Activated CD8-positive, alpha-beta T cell treated with anti-CD3 and anti-CD28 coated beads for 36 hours (primary cell): Measurements from ENCODE around the gene SMDT1. TPM values are rescaled to one million over a fixed set of nuclear protein-coding genes. Genes with fewer than 3 reads are reported as not detected.

Experiments
- ATAC-seq: fragments of 200-7000 bp; cut with Tn5 transposase; one replicate; pipeline ENCODE4 v1.10.0; 2021; ENCODE audit warnings: mild to moderate bottlenecking, moderate library complexity
- CTCF ChIA-PET: fragments of 350-600 bp; sonication (Branson Sonifier 250); formaldehyde crosslinking; loops from one replicate; lab custom pipeline; 2021; ENCODE audit warnings: antibody characterized with exemption; lab: Charles Lee
- POLR2A ChIA-PET: fragments of 350-600 bp; sonication (Branson Sonifier 250); formaldehyde crosslinking; loops from one replicate; lab custom pipeline; 2021; ENCODE audit warnings: antibody characterized with exemption; lab: Charles Lee
- DNase-seq: peaks from one replicate; pipeline ENCODE4 v3.0.0-alpha.2; 2020
- H3K27ac Mint-ChIP-seq: one replicate; pipeline ENCODE4 v1.8.0; 2021; ENCODE audit warnings: mild to moderate bottlenecking, mixed read lengths
- H3K27me3 Mint-ChIP-seq: one replicate; pipeline ENCODE4 v1.8.0; 2021; ENCODE audit warnings: mixed read lengths
- H3K36me3 Mint-ChIP-seq: one replicate; pipeline ENCODE4 v1.8.0; 2021; ENCODE audit warnings: low read depth, mixed read lengths
- H3K4me1 Mint-ChIP-seq: one replicate; pipeline ENCODE4 v1.8.0; 2021; ENCODE audit warnings: low read depth, mixed read lengths
- H3K4me3 Mint-ChIP-seq: one replicate; pipeline ENCODE4 v1.8.0; 2021; ENCODE audit warnings: mild to moderate bottlenecking, moderate library complexity, mixed read lengths
- H3K9me3 Mint-ChIP-seq: one replicate; pipeline ENCODE4 v1.8.0; 2021; ENCODE audit warnings: mixed read lengths
- intact Hi-C: fragments of 100-400 bp; cut with micrococcal nuclease; formaldehyde crosslinking; loops from one replicate; pipeline ENCODE4 v1.10.0; 2022
- total RNA-seq, 2 experiments: library from RNA; stranded (reverse); gene quantifications; one replicate each; pipeline ENCODE4 v1.2.3, GENCODE V29; 2021
- TF ChIP-seq, protein P1 (sequence below): fragments of 200-600 bp; IDR thresholded peaks from one replicate; pipeline ENCODE4 v1.8.0; 2022; ENCODE audit warnings: antibody characterized with exemption, mild to moderate bottlenecking

The SMDT1 gene, protein sequence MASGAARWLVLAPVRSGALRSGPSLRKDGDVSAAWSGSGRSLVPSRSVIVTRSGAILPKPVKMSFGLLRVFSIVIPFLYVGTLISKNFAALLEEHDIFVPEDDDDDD
- total RNA-seq = 10 to 100 TPM; 51.7 to 61.2 TPM

GRCh38 chr22:42079319-42080251 is at the start of gene SMDT1:
Gene SMDT1, plus strand, starts transcription at chr22:42079700. Its CDS starts 69 bp downstream, at chr22:42079769.
- Mint-ChIP-seq H3K27me3 (no peaks in the 10 kb centered on the region), H3K4me1 (peaks cover 23% of the 10 kb centered on the region), H3K36me3 (peaks cover 17% of the 10 kb centered on the region), H3K27ac (peak within 1 kb of the TSS; percentile 95), H3K9me3 (no peaks in the 10 kb centered on the region), H3K4me3 (peak within 1 kb of the TSS; percentile 94)
- TF ChIP-seq, protein P1, sequence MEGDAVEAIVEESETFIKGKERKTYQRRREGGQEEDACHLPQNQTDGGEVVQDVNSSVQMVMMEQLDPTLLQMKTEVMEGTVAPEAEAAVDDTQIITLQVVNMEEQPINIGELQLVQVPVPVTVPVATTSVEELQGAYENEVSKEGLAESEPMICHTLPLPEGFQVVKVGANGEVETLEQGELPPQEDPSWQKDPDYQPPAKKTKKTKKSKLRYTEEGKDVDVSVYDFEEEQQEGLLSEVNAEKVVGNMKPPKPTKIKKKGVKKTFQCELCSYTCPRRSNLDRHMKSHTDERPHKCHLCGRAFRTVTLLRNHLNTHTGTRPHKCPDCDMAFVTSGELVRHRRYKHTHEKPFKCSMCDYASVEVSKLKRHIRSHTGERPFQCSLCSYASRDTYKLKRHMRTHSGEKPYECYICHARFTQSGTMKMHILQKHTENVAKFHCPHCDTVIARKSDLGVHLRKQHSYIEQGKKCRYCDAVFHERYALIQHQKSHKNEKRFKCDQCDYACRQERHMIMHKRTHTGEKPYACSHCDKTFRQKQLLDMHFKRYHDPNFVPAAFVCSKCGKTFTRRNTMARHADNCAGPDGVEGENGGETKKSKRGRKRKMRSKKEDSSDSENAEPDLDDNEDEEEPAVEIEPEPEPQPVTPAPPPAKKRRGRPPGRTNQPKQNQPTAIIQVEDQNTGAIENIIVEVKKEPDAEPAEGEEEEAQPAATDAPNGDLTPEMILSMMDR = no peak
- CTCF ChIA-PET = interaction anchor here (0.7 to 2.3 kb wide), 7 partner anchors 11 to 383 kb away, joined by 3 to 8 read pairs (median 4); partner anchors contain the start of gene NDUFA6
- intact Hi-C loops = loop anchor here (10.0 kb wide), 2 partner anchors 135 to 355 kb away; partner anchors contain the start of genes CENPM and NFAM1
- ATAC-seq (peak; percentile 92), DNase-seq (peak; percentile 98)
- POLR2A ChIA-PET = interaction anchor here (1.1 to 9.6 kb wide), 11 partner anchors 10 to 365 kb away, joined by 3 to 118 read pairs (median 3); partner anchors contain the start of genes NAGA, NDUFA6 and WBP2NL

DNA sequence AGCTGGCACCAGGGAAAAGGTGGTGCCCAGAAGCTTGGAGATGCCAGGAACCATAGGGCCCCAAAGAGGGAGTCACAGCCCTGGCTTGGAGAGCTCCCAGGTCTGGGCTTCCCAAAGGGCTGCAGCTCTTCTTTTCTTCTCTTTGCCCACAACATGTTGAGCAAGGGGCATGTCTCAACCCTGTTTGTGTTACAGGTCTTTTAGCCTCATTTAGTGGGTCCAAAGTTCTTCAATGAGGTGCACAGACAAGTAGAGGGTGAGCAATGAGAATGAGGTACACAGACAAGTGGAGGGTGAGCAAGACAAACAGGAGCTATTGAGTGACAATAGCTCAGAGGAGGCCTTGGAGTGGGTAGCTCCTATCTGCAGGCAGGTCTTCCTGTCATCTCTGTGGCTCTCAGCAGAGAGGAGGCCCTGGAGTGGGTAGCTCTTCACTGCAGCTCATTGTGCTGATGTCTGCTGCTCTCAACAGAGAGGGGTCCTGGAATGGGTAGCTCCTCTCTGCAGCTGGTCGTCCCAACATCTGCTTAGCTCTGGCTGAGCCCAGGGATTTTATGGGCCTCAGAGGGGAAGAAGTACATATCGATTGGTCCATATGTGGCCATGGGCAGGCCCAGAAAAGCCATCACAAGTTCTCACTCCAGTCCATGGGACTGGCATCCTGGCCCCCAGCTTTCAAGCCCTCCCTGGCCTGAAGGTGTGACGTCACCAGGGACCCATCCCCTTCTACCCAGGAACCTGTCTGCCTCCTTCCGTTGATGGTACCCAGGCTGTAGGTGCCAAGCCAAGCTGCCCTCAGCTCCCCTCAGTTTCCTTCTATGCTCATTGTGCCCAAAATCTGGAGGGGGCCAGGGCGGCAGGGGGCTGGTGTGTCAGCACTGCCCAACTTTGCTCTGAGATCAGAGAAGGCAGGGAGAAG is 46.0 kb upstream of the SMDT1 start:
- peak; percentile 16 for DNase-seq
- Mint-ChIP-seq H3K4me1 (peaks cover 20% of the 10 kb centered on the region), H3K27ac (no peak overlapping the region), H3K27me3 (no peaks in the 10 kb centered on the region), H3K4me3 (no peak overlapping the region), H3K36me3 (no peaks in the 10 kb centered on the region), H3K9me3 (peaks cover 12% of the 10 kb centered on the region)
- intact Hi-C loops = no loop called here
- ChIA-PET POLR2A (interaction anchor here (0.9 to 2.0 kb wide), 2 partner anchors 9 to 56 kb away, joined by 4 to 8 read pairs; no protein-coding TSS in a partner anchor), CTCF (no interaction called here)
- no peak for ATAC-seq
- TF ChIP-seq, protein P1 = no peak

DNA sequence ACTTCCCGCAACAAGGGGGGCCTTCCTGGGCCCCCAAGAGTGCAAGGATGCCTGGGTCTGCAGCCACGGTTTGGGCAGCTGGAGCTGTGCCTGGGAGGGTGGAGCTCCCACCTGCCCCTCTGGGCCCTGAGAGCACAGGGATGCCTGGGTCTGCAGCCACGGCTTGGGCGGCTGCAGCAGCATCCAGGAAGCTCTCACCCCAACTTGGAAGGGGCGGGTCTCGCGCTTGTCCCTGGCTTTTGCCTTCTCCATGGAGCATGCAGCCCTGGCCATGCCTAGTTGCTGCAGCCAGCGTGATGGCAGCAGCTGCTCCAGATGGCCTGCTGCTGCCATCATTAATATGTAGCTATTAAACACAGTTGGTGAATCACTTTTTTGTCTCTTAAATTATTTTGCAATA is 44.2 kb upstream of the SMDT1 start:
- Mint-ChIP-seq H3K4me3 (no peak overlapping the region), H3K4me1 (peaks cover 19% of the 10 kb centered on the region), H3K27ac (no peak overlapping the region), H3K9me3 (peaks cover 12% of the 10 kb centered on the region), H3K27me3 (peaks cover 2% of the 10 kb centered on the region), H3K36me3 (no peaks in the 10 kb centered on the region)
- TF ChIP-seq, protein P1 = no peak
- ChIA-PET CTCF (no interaction called here), POLR2A (no interaction called here)
- intact Hi-C loops = no loop called here
- no peak for DNase-seq
- no peak for ATAC-seq

DNA sequence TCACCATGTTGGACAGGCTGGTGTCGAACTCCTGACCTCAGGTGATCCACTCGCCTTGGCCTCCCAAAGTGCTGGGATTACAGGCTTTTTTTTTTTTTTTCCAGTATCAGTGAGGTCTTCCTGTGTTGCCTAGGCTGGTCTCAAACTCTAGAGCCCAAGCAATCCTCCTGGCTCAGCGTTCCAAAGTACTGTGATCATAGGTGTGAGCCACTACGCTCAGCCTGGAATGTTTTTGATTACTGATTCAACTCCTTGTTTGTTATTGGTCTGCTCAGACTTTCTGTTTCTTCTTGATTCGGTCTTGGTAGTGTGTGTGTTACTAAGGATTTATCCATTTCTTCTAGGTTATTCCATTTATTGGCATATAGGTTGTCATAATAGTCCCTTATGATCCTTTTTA is 40.2 kb upstream of the SMDT1 start:
- intact Hi-C loops = no loop called here
- TF ChIP-seq, protein P1 = no peak
- H3K9me3 Mint-ChIP-seq = peaks cover 10% of the 10 kb centered on the region
- DNase-seq = no peak
- H3K4me3 Mint-ChIP-seq = no peak overlapping the region
- no peak for ATAC-seq
- POLR2A ChIA-PET = no interaction called here
- H3K36me3 Mint-ChIP-seq = peaks cover 12% of the 10 kb centered on the region
- no peak overlapping the region for H3K27ac Mint-ChIP-seq
- H3K27me3 Mint-ChIP-seq = peaks cover 3% of the 10 kb centered on the region
- CTCF ChIA-PET = no interaction called here
- H3K4me1 Mint-ChIP-seq = peaks cover 2% of the 10 kb centered on the region
